Measurements from ENCODE around the gene SCLY.

SCLY gene, protein sequence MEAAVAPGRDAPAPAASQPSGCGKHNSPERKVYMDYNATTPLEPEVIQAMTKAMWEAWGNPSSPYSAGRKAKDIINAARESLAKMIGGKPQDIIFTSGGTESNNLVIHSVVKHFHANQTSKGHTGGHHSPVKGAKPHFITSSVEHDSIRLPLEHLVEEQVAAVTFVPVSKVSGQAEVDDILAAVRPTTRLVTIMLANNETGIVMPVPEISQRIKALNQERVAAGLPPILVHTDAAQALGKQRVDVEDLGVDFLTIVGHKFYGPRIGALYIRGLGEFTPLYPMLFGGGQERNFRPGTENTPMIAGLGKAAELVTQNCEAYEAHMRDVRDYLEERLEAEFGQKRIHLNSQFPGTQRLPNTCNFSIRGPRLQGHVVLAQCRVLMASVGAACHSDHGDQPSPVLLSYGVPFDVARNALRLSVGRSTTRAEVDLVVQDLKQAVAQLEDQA

DNA sequence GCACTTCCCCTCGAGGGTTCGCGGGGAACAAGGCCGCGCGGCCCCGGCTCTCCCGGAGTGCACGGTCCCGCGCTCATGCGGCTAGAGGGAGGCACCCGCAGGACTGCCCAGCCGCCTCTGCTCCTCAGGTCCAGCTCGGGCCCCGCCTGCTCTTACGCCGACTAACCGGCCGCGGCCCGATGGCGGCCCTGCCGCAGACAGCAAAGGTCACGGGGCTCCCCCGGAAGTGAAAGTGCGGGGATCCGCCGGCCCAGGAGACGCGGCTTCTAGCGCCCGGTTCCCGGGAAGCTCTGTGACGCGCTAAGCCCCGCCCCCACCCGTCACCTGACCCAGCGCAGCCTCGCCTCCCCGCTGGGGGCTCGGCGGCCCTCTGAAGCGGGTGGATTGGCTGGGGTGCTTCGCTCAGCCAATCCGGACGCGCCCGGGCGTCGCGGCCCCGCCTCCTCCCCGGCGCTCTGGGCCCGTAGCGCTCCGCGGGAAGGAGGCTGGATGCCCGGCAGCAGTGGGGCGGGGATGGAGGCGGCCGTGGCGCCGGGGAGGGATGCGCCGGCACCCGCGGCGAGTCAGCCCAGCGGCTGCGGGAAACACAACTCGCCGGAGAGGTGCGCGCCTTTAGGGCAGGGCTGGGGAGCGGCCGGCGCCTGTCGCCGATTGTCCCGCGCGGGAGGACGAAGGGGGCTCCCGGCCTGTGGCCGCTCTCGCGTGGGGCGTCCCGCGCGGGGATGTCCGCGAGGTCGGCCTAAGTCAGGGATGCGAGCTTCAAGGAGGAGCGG, at the start of gene SCLY:
Gene SCLY (plus strand): TSS at position 460 of the 773 bp plus-strand sequence. CDS start 54 bp downstream, at position 514.
- TF ChIP-seq, protein P1, sequence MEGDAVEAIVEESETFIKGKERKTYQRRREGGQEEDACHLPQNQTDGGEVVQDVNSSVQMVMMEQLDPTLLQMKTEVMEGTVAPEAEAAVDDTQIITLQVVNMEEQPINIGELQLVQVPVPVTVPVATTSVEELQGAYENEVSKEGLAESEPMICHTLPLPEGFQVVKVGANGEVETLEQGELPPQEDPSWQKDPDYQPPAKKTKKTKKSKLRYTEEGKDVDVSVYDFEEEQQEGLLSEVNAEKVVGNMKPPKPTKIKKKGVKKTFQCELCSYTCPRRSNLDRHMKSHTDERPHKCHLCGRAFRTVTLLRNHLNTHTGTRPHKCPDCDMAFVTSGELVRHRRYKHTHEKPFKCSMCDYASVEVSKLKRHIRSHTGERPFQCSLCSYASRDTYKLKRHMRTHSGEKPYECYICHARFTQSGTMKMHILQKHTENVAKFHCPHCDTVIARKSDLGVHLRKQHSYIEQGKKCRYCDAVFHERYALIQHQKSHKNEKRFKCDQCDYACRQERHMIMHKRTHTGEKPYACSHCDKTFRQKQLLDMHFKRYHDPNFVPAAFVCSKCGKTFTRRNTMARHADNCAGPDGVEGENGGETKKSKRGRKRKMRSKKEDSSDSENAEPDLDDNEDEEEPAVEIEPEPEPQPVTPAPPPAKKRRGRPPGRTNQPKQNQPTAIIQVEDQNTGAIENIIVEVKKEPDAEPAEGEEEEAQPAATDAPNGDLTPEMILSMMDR (IDR thresholded peaks at IDR 0.05) = no peak
- Histone ChIP-seq H3K4me3 (peak within 1 kb of the TSS; percentile 87), H3K27ac (peak within 1 kb of the TSS; percentile 82 to 89)
- DNase-seq (ENCODE audit: low spot score) = peak; percentile 99

DNA sequence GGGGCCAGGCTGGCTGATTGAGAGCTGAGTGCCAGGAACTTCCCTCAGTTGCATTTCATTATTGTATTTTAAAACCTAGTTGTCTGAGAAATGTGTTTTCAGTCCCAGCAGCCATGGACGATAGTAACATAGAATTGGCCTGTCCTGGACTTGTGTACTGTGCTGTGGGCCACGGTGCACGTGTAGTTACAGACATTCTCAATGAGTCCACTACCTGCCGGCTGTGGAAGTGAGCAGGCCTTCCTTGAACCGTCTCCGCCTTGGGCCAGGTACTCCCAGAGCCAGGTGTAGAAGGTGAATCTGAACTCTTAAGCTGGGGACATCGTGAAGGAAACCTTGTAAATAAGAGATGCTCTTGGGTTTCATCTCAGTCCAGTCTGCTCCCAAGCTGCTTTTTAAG, 47.0 kb upstream of the SCLY start:
- no peak overlapping the region for H3K27ac ChIP-seq
- TF ChIP-seq, protein P1 (IDR thresholded peaks at IDR 0.05) = no peak
- no peak overlapping the region for H3K4me3 ChIP-seq
- no peak for DNase-seq (ENCODE audit: low spot score)

DNA sequence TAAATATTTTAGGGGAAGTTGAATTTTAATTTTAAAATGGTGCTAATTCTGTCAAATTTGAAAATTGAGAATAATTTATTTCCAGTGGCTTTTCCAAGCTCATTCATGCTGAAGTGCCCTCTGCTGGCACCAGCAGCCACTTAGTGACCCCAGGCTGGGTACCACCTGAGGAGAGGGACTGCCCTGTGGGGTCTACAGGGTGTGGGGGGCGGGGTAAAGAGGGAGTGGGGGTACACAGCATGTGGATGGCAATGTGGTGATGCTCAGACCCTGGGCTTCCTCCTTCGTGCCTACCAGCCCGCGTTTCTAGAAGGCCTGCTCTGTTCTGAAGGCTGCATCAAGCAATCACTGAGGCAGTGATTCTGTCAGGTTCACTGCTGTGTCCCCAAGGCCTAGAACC, 45.1 kb upstream of the SCLY start:
- DNase-seq (ENCODE audit: low spot score) = no peak
- TF ChIP-seq, protein P1 (IDR thresholded peaks at IDR 0.05) = no peak
- Histone ChIP-seq H3K4me3 (no peak overlapping the region), H3K27ac (no peak overlapping the region)

DNA sequence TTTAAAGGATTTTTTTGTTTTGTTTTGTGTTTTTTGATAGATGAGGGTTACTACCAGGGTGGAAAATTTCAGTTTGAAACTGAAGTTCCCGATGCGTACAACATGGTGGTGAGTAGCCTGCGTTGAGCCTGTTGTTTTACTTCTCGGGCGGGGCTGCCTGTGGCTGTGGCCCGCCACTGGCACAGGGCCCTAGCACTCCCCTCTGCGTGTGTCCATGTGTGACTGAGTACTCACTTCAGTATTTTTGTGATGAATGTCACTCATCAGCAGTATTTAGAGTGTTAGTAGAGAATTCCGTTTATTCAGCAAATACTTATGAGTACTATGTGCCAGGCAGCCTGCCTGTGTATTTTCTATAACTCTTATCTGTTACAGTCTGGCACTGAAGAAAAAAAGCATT, 44.3 kb upstream of the SCLY start:
- H3K4me3 ChIP-seq = no peak overlapping the region
- DNase-seq (ENCODE audit: low spot score) = no peak
- TF ChIP-seq, protein P1 (IDR thresholded peaks at IDR 0.05) = no peak
- H3K27ac ChIP-seq = no peak overlapping the region

DNA sequence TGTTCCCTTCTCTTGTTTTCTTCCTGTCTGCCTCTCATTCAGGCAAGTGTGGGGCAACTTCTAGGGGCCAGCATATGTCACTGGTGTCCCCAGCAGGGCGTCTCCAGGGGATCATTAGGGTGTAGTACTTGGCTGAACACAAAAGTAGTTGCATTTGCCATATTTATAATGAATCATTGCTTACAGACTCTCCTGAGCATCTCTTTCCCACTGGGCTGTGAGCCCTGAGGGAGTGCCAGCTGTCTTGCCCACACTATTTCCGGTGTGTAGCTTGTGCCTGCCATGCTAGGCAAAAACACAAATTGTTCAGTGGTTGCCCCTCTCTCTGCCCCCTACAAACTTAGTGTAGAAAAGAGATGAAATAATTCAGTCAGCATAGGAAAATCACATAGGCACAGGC, 40.8 kb upstream of the SCLY start:
- DNase-seq (ENCODE audit: low spot score) = no peak
- Histone ChIP-seq H3K27ac (no peak overlapping the region), H3K4me3 (no peak overlapping the region)
- TF ChIP-seq, protein P1 (IDR thresholded peaks at IDR 0.05) = no peak

DNA sequence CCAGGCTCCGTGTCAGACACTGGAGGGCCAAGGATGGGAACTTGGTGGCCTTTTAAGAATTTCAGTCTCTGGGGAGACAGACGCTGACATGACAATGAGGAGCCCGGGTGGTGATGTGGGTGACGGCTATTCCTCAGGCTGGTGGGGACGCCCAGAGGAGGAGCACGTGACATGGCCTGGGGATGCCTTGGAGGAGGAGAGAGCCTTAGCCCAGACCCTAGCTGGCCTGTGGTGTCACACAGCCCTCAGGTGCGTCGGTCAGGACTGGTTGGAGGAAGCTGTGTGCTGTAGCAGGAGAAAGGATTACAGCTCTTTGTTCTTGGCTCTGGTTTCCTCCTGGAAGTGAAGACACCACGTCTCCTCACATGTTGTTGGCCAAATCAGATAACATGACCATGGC, 40.0 kb upstream of the SCLY start:
- TF ChIP-seq, protein P1 (IDR thresholded peaks at IDR 0.05) = no peak
- DNase-seq (ENCODE audit: low spot score) = no peak
- H3K4me3 ChIP-seq = no peak overlapping the region
- H3K27ac ChIP-seq = no peak overlapping the region

Measured in coronary artery (tissue), 2 donors.